Keratinocyte (primary cell): ENCODE measurements around the gene RSPH1. TPM values are rescaled to one million over a fixed set of nuclear protein-coding genes. Genes with fewer than 3 reads are reported as not detected.

Source experiments
- DNase-seq: peaks from one replicate; pipeline ENCODE4 v3.0.0-alpha.2; 2011; ENCODE audit warnings: low read depth, missing footprints, low spot score
- FAIRE-seq: peaks from 2 replicates; lab custom pipeline; 2011; peaks lifted over from hg19 to GRCh38; lab: Jason Lieb, UNC
- H2AFZ ChIP-seq: 2 replicates; pipeline ENCODE4 v1.6.0; 2012; ENCODE audit warnings: low read length, control low read depth, inconsistent platforms; ENCODE audit not compliant: control insufficient read depth
- H3K27ac ChIP-seq: 2 replicates; pipeline ENCODE4 v1.5.1; 2011; ENCODE audit warnings: low read length; ENCODE audit not compliant: control insufficient read depth, insufficient read depth
- H3K27me3 ChIP-seq: 3 replicates; pipeline ENCODE4 v1.6.0; 2011; ENCODE audit warnings: low read length; ENCODE audit not compliant: control insufficient read depth, insufficient read depth; ENCODE audit errors: extremely low read depth
- H3K36me3 ChIP-seq, 2 experiments: 2 replicates in 1 of 2; 3 replicates in 1 of 2; pipeline ENCODE4 v1.5.1; 2011; ENCODE audit warnings: low read length in 2 of 2, mild to moderate bottlenecking in 1 of 2; ENCODE audit not compliant: control insufficient read depth in 2 of 2, insufficient read depth in 2 of 2; ENCODE audit errors: extremely low read depth in 1 of 2
- H3K4me1 ChIP-seq: 3 replicates; pipeline ENCODE4 v1.5.1; 2011; ENCODE audit warnings: low read length; ENCODE audit not compliant: control insufficient read depth, insufficient read depth; ENCODE audit errors: extremely low read depth
- H3K4me2 ChIP-seq: 3 replicates; pipeline ENCODE4 v1.6.0; 2011; ENCODE audit warnings: low read depth, low read length; ENCODE audit not compliant: control insufficient read depth, insufficient read depth; ENCODE audit errors: extremely low read depth
- H3K4me3 ChIP-seq, 3 experiments: fragments of 200-600 bp in 1 of 3; sonication (generic) in 1 of 3; 2 replicates in 2 of 3; 3 replicates in 1 of 3; pipeline ENCODE4 v1.5.1; 2011 to 2016; ENCODE audit warnings: low read length in 3 of 3, mild to moderate bottlenecking in 3 of 3, control low read depth in 2 of 3, inconsistent platforms in 1 of 3, low read depth in 1 of 3, mixed read lengths in 1 of 3, mixed run types in 1 of 3, moderate library complexity in 1 of 3; ENCODE audit not compliant: control insufficient read depth in 2 of 3, insufficient read depth in 2 of 3; ENCODE audit errors: extremely low read depth in 1 of 3
- H3K79me2 ChIP-seq: 2 replicates; pipeline ENCODE4 v1.6.0; 2012; ENCODE audit warnings: low read length; ENCODE audit not compliant: control insufficient read depth, insufficient read depth
- H3K9ac ChIP-seq: 3 replicates; pipeline ENCODE4 v1.6.0; 2011; ENCODE audit warnings: low read length; ENCODE audit not compliant: control insufficient read depth, insufficient read depth; ENCODE audit errors: extremely low read depth
- H3K9me1 ChIP-seq: 3 replicates; pipeline ENCODE4 v1.6.0; 2011; ENCODE audit warnings: low read length; ENCODE audit not compliant: control insufficient read depth, insufficient read depth; ENCODE audit errors: extremely low read depth
- H3K9me3 ChIP-seq: 2 replicates; pipeline ENCODE4 v1.5.1; 2012; ENCODE audit warnings: low read depth, low read length; ENCODE audit not compliant: control insufficient read depth
- H4K20me1 ChIP-seq: 3 replicates; pipeline ENCODE4 v1.6.0; 2011; ENCODE audit warnings: low read length; ENCODE audit not compliant: control insufficient read depth, insufficient read depth; ENCODE audit errors: extremely low read depth
- EZH2 ChIP-seq: IDR thresholded peaks from one replicate; pipeline ENCODE4 v1.6.1; 2012; ENCODE audit warnings: inconsistent platforms, mild to moderate bottlenecking, low read length, moderate library complexity
- dilution Hi-C: fragments of 300-500 bp; cut with MboI; formaldehyde crosslinking; loops from one replicate; pipeline ENCODE4 v1.7.0; 2020; ENCODE audit warnings: low sequenced_read_pairs; ENCODE audit not compliant: extremely low pct_ligation_motif_present
- polyA plus RNA-seq, 5 experiments: library from polyadenylated mRNA; depleted of rRNA in 3 of 5; stranded (reverse) in 3 of 5; stranded (forward) in 1 of 5; unstranded in 1 of 5; fragments of >200 nt; gene quantifications; 1 replicate in 1 of 5; 2 replicates in 3 of 5; 3 replicates in 1 of 5; pipeline versions ENCODE4 v1.2.1 to v1.2.3, GENCODE V29; 2011 to 2012; ENCODE audit warnings: missing spikeins in 2 of 5, low read depth in 1 of 5, low replicate concordance in 1 of 5
- TF ChIP-seq, protein P1 (sequence below), 3 experiments: IDR thresholded peaks in 1 of 3; conservative IDR thresholded peaks in 1 of 3; optimal IDR thresholded peaks in 1 of 3; 2 replicates in 2 of 3; 3 replicates in 1 of 3; pipeline versions ENCODE3 to v1.5.1; 2011; ENCODE audit warnings: low read length in 3 of 3, mild to moderate bottlenecking in 3 of 3, moderate library complexity in 2 of 3, control low read depth in 1 of 3, inconsistent platforms in 1 of 3; ENCODE audit not compliant: insufficient read depth in 2 of 3; ENCODE audit errors: extremely low read depth in 1 of 3

RSPH1 gene
- polyA plus RNA-seq, 1 donor (not counting 4 experiments of a cell fraction or from before 2014, with no cell fraction given) = 0.50 TPM

DNA sequence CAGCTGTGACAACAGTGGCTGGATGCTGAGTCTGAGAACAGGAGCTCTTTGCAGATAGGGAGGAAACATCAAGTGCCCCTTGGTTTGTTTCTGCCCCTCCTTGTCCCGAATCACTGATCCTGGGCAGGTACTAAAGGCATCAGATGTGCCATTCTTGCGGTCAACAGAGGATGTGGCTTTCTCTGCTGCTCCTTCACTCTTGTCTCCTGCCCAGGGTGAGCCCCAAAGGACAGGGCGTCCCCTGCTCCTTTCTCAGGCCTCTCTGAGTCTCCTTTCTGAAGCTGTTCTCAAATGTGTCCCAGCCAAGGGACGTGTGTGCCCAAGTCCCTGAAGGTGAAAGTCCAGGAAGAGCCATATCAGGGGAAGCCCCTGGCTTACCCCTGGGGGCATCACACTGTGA is 49.3 kb upstream of the RSPH1 start:
- no peaks in the 10 kb centered on the region for H4K20me1 ChIP-seq
- DNase-seq (no peak), FAIRE-seq (no peak)
- H3K4me2 ChIP-seq = no peak overlapping the region
- no peaks in the 10 kb centered on the region for H3K27me3 ChIP-seq
- no peak overlapping the region for H3K9ac ChIP-seq
- peaks cover 0 to 11% of the 10 kb centered on the region in 2 experiments for H3K36me3 ChIP-seq
- dilution Hi-C loops = no loop called here
- no peak overlapping the region for H2AFZ ChIP-seq
- no peaks in the 10 kb centered on the region for H3K9me1 ChIP-seq
- H3K9me3 ChIP-seq = no peaks in the 10 kb centered on the region
- TF ChIP-seq EZH2 = no peak
- TF ChIP-seq, protein P1, sequence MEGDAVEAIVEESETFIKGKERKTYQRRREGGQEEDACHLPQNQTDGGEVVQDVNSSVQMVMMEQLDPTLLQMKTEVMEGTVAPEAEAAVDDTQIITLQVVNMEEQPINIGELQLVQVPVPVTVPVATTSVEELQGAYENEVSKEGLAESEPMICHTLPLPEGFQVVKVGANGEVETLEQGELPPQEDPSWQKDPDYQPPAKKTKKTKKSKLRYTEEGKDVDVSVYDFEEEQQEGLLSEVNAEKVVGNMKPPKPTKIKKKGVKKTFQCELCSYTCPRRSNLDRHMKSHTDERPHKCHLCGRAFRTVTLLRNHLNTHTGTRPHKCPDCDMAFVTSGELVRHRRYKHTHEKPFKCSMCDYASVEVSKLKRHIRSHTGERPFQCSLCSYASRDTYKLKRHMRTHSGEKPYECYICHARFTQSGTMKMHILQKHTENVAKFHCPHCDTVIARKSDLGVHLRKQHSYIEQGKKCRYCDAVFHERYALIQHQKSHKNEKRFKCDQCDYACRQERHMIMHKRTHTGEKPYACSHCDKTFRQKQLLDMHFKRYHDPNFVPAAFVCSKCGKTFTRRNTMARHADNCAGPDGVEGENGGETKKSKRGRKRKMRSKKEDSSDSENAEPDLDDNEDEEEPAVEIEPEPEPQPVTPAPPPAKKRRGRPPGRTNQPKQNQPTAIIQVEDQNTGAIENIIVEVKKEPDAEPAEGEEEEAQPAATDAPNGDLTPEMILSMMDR (optimal IDR thresholded peaks at IDR 0.05 in 1 of 3, IDR thresholded peaks at IDR 0.05 in 1 of 3, conservative IDR thresholded peaks at IDR 0.05 in 1 of 3; ENCODE audit: extremely low read depth in 1 of 3, insufficient read depth in 2 of 3, low read length in 3 of 3) = no peak
- no peak overlapping the region for H3K4me3 ChIP-seq
- no peak overlapping the region for H3K27ac ChIP-seq
- H3K4me1 ChIP-seq = no peaks in the 10 kb centered on the region
- H3K79me2 ChIP-seq = no peaks in the 10 kb centered on the region

DNA sequence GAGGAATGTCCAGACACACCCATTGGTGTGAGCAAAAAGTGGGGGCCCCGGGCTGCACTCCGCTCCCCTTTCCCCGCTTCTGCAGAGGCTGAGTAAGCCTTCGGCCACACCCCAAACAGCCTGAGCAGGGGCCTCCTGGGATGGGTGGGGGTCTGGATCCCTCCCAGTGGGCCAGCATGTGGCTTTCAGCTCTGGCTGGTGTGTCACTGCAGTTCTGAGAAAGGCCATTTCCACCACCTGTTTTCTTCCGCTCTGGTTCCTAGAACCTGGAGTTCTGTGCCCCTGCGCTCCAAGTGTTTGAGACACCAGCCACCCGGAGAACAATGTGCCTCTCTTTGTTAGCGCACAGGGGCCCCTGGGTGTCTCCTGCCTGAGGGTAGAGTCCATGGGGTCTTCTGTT is 48.5 kb upstream of the RSPH1 start:
- Histone ChIP-seq H3K27me3 (no peaks in the 10 kb centered on the region), H2AFZ (no peak overlapping the region), H3K4me3 (no peak overlapping the region), H3K4me1 (no peaks in the 10 kb centered on the region), H3K9ac (no peak overlapping the region), H3K36me3 (peaks cover 0 to 11% of the 10 kb centered on the region in 2 experiments), H3K4me2 (no peak overlapping the region), H3K27ac (no peak overlapping the region), H3K9me3 (no peaks in the 10 kb centered on the region), H3K9me1 (no peaks in the 10 kb centered on the region), H3K79me2 (no peaks in the 10 kb centered on the region), H4K20me1 (no peaks in the 10 kb centered on the region)
- FAIRE-seq (no peak), DNase-seq (no peak)
- TF ChIP-seq, protein P1 (optimal IDR thresholded peaks at IDR 0.05 in 1 of 3, IDR thresholded peaks at IDR 0.05 in 1 of 3, conservative IDR thresholded peaks at IDR 0.05 in 1 of 3; ENCODE audit: extremely low read depth in 1 of 3, insufficient read depth in 2 of 3, low read length in 3 of 3) = no peak
- TF ChIP-seq EZH2 = no peak
- dilution Hi-C loops = no loop called here
